ENCODE measurements around the gene AFF1. TPM values are rescaled to one million over a fixed set of nuclear protein-coding genes. Genes with fewer than 3 reads are reported as not detected.

Gene AFF1, protein sequence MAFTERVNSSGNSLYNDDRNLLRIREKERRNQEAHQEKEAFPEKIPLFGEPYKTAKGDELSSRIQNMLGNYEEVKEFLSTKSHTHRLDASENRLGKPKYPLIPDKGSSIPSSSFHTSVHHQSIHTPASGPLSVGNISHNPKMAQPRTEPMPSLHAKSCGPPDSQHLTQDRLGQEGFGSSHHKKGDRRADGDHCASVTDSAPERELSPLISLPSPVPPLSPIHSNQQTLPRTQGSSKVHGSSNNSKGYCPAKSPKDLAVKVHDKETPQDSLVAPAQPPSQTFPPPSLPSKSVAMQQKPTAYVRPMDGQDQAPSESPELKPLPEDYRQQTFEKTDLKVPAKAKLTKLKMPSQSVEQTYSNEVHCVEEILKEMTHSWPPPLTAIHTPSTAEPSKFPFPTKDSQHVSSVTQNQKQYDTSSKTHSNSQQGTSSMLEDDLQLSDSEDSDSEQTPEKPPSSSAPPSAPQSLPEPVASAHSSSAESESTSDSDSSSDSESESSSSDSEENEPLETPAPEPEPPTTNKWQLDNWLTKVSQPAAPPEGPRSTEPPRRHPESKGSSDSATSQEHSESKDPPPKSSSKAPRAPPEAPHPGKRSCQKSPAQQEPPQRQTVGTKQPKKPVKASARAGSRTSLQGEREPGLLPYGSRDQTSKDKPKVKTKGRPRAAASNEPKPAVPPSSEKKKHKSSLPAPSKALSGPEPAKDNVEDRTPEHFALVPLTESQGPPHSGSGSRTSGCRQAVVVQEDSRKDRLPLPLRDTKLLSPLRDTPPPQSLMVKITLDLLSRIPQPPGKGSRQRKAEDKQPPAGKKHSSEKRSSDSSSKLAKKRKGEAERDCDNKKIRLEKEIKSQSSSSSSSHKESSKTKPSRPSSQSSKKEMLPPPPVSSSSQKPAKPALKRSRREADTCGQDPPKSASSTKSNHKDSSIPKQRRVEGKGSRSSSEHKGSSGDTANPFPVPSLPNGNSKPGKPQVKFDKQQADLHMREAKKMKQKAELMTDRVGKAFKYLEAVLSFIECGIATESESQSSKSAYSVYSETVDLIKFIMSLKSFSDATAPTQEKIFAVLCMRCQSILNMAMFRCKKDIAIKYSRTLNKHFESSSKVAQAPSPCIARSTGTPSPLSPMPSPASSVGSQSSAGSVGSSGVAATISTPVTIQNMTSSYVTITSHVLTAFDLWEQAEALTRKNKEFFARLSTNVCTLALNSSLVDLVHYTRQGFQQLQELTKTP
- 7.4 to 12.2 TPM (median 11.5 TPM) in 5 replicates for total RNA-seq (2022; extraction: Qiagen RNA extraction; ENCODE audit: low read depth)

DNA sequence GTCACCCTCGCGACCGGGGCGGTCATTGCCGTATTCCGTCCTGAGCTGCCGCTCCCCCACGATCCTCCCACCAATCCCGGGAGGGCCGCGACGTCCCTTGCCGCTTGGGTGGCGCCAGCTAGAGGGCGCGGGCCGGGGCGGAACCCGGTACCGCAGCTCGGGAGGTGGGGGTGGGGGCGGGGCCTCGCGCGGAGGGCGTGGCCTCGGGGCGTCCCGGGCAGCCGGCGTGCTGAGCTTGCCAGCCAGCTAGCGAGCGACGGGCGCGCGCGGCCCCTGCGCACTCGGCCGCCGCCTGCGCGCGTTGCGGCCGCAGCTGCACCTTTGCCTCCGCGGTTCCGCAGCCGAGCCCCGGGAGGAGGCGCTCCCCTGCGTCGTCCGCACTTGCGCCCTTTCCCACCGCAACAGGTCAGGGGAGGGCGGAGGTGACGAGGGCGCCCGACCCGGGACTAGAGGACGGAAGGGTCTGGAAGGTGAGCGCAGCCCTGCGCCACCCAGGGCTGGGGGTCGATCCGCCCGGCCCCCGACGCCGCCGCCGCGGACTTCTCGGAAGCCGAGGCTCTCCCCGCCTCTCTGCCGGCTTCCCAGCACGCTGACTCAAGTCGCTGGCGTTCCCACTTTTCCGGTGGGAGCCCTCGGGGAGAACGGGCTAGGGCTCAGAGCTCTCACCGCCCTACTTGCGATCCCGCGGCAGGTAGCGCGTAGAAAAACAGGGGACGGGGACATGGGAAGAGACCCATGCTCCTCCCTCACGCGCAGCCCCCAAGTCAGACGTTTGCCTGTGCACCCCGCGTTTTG lies at the start of gene AFF1:
TSS of gene AFF1 (plus strand) at position 241 of the 795 bp plus-strand sequence. CDS start 13,523 bp downstream, outside the sequence.

DNA sequence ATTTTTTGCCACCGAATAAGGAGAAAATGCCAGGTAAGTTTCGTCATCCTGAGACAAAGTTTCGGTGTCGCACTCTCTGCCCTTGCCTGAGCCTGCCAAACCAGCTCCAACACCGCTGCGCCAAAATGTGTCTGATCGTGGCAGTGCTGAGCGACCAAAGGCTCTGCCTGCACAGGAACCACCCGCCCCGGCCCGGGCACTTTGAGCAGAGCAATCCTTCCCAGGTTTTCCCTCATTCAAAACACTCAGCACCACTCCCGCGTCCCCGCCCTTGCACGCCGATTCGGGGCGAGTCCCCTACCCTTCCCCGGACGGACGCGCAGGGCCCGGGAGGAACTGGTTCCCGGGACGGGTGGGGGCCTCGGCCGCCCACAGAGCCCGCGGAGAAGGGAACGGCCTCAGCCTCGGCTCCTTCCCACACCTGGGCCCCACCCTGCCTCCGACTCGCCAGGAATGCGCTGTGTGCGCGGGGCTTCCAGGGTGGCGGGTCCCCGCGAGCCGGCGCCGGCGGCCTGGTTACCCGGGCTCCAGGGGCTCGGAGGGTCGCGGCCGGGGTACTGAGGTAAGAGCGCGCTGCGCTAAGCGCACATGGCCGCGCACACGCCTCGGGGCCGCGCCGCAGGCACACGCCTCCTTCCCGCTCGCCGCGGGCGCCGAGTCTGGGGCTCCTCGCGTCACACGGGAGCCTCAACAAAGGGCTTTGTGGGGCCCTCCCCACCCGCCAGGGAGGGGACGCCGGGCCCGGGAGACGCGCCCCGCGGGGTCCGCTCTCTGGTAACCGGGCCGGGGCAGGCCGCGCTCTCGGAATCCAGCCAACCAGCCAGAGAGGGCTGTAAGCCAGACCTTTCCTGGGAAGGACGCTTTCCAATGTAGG lies 42.8 kb upstream of the AFF1 start, which contains the start of gene C4orf36:
TSS of gene C4orf36 (minus strand) at position 661 of the 874 bp plus-strand sequence. CDS start 902 bp downstream, outside the sequence.

Other genes starting within 250 kb of the AFF1 start
- gene SLC10A6, start 85.6 kb upstream of the AFF1 start, total RNA-seq (2022; extraction: Qiagen RNA extraction; ENCODE audit: low read depth), result not detected in 5 replicates
- gene C4orf36, start 42.6 kb upstream of the AFF1 start, total RNA-seq (2022; extraction: Qiagen RNA extraction; ENCODE audit: low read depth), result 0.66 to 1.6 TPM (median 1.2 TPM) in 5 replicates

Measured in A549 treated with GW870086 at 1 μM for 4 hours (cell line).